ENCODE results near the gene CHST7.
A peak's percentile ranks its signal among the peaks of the same experiment; 100 is the strongest.
"Not testable (repeated sequence)": the region's sequence is repeated elsewhere in the genome, so short reads cannot be mapped to it uniquely, and the experiment has no call there.

The CHST7 gene

GRCh38 chrX:46573331-46573891 lies at the start of gene CHST7:
Gene CHST7 (plus strand): TSS chrX:46573765. CDS start chrX:46573932, 167 bp downstream.
- Mint-ChIP-seq H3K4me1 (peaks cover 22% of the 10 kb centered on the region), H3K27me3 (ENCODE audit: low read depth, poor library complexity) (peaks cover 8% of the 10 kb centered on the region), H3K27ac (no peak within 1 kb of the TSS), H3K36me3 (ENCODE audit: low read depth) (no peaks in the 10 kb centered on the region), H3K9me3 (peaks cover 44% of the 10 kb centered on the region), H3K4me3 (peak within 1 kb of the TSS; percentile 79)
- TF ChIP-seq CTCF (IDR thresholded peaks at IDR 0.05) = peak; percentile 12
- peak; percentile 72 for DNase-seq

- not testable (repeated sequence) for H3K27ac Mint-ChIP-seq; DNase-seq; H3K4me1 Mint-ChIP-seq; H3K27me3 Mint-ChIP-seq (ENCODE audit: low read depth, poor library complexity); H3K4me3 Mint-ChIP-seq
- H3K9me3 Mint-ChIP-seq = peaks cover 40% of the 10 kb centered on the region
- H3K36me3 Mint-ChIP-seq (ENCODE audit: low read depth) = peaks cover 15% of the 10 kb centered on the region
Observed at GRCh38 chrX:46528640-46529039, 44.9 kb upstream of the CHST7 start.

- peaks cover 39% of the 10 kb centered on the region for H3K9me3 Mint-ChIP-seq
Observed at GRCh38 chrX:46529740-46530403, 43.7 kb upstream of the CHST7 start.

GRCh38 chrX:46530404-46530908 lies 43.1 kb upstream of the CHST7 start:
- H3K4me3 Mint-ChIP-seq; H3K27me3 Mint-ChIP-seq (ENCODE audit: low read depth, poor library complexity); H3K27ac Mint-ChIP-seq; DNase-seq; H3K4me1 Mint-ChIP-seq: not testable (repeated sequence)
- Mint-ChIP-seq H3K9me3 (peaks cover 39% of the 10 kb centered on the region), H3K36me3 (ENCODE audit: low read depth) (peaks cover 19% of the 10 kb centered on the region)

More at GRCh38 chrX:46529740-46530403, 43.7 kb upstream of the CHST7 start:
- peak overlapping the region; percentile 87 for H3K27ac Mint-ChIP-seq
- peaks cover 19% of the 10 kb centered on the region for H3K36me3 Mint-ChIP-seq (ENCODE audit: low read depth)
- DNase-seq; H3K4me1 Mint-ChIP-seq; H3K27me3 Mint-ChIP-seq (ENCODE audit: low read depth, poor library complexity); H3K4me3 Mint-ChIP-seq: not testable (repeated sequence)

- Mint-ChIP-seq H3K4me3 (no peak overlapping the region), H3K9me3 (peaks cover 37% of the 10 kb centered on the region), H3K27me3 (ENCODE audit: low read depth, poor library complexity) (peaks cover 7% of the 10 kb centered on the region), H3K4me1 (peaks cover 9% of the 10 kb centered on the region), H3K27ac (no peak overlapping the region), H3K36me3 (ENCODE audit: low read depth) (peaks cover 19% of the 10 kb centered on the region)
- DNase-seq = no peak
- no peak for TF ChIP-seq CTCF (IDR thresholded peaks at IDR 0.05)
Observed at GRCh38 chrX:46531442-46531841, 42.1 kb upstream of the CHST7 start.

GRCh38 chrX:46543441-46543840 lies 30.1 kb upstream of the CHST7 start:
- Mint-ChIP-seq H3K27me3 (ENCODE audit: low read depth, poor library complexity) (peaks cover 4% of the 10 kb centered on the region), H3K36me3 (ENCODE audit: low read depth) (peaks cover 18% of the 10 kb centered on the region), H3K9me3 (peaks cover 53% of the 10 kb centered on the region), H3K27ac (no peak overlapping the region), H3K4me3 (no peak overlapping the region), H3K4me1 (peaks cover 21% of the 10 kb centered on the region)
- TF ChIP-seq CTCF (IDR thresholded peaks at IDR 0.05) = no peak
- no peak for DNase-seq

GRCh38 chrX:46544527-46544926 lies 29.0 kb upstream of the CHST7 start:
- DNase-seq; H3K27me3 Mint-ChIP-seq (ENCODE audit: low read depth, poor library complexity): not testable (repeated sequence)
- Mint-ChIP-seq H3K4me3 (peak overlapping the region; percentile 97), H3K36me3 (ENCODE audit: low read depth) (peaks cover 21% of the 10 kb centered on the region), H3K27ac (peak overlapping the region; percentile 99), H3K9me3 (peaks cover 53% of the 10 kb centered on the region), H3K4me1 (peaks cover 21% of the 10 kb centered on the region)

Measured in nephron progenitor cell (in vitro differentiated cells).